NK-92 (cell line): ENCODE measurements around the gene CCDC167.

ENCODE experiments used
- DNase-seq: peaks from one replicate; lab custom pipeline; 2025; ENCODE audit not compliant: unreplicated experiment; lab: John Stamatoyannopoulos, UW

Gene CCDC167

DNA sequence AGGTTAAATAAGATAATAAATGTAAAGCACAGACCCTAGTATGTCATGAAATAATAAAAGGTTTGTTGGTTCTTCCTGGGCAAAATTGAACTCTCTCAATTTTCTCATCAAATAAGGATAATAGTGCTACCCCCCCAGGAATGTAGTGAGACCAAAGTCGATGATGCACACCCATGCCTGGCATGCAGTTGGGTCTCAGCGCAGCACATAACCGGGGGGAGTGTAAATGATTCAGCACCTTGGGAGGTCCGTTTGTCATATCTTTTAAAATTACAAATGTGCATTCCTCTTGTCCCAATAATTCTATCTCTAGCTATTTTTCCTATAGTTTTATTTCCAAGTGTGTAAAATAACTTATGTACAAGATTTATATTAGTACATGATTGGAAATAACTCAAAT is 31.3 kb upstream of the CCDC167 start:
- no peak for DNase-seq

GRCh38 chr6:37530297-37530696 is 30.6 kb upstream of the CCDC167 start:
- no peak for DNase-seq

GRCh38 chr6:37528541-37528940 is 28.8 kb upstream of the CCDC167 start:
- no peak for DNase-seq

DNA sequence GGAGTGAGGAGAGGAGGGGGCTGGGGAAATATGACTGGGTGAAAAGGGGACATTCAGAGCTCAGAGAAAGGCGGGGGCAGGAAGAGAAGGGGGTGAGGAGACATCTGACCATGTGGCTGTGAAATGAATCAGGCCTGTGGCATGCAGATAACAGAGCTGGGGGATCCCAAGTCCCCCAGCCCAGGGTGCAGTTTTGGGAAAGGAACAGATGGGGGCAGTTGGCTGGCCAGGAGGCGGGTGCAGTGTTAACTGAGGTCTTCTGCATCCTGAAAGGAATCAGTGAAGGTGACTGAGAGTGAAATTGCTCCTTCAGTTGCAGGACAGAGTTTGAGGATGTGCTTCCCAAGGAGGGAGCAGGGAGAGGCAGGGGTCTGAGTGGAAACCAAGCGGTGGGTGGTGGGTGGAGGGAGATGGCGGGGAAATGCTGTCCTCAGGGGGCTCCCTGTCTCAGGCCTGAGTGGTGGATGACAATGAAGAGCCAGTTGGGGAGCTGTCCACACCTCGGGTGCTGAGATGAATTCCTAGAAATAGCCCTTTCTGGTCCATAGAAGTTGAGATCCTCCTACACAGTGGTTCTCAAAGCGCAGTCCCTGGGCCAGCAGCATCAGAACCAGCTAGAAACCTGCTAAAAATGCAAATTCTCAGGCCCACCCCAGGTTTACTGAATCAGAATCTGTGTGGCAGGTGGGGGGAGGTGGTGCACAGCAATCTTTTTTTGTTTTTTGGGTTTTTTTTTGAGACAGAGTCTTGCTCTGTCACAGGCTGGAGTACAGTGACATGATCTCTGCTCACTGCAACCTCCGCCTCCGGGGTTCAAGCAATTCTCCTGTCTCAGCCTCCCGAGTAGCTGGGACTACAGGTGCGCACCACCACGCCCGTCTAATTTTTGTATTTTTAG is 26.0 kb upstream of the CCDC167 start:
- no peak for DNase-seq

GRCh38 chr6:37524970-37525318 is 25.3 kb upstream of the CCDC167 start:
- DNase-seq: no peak

DNA sequence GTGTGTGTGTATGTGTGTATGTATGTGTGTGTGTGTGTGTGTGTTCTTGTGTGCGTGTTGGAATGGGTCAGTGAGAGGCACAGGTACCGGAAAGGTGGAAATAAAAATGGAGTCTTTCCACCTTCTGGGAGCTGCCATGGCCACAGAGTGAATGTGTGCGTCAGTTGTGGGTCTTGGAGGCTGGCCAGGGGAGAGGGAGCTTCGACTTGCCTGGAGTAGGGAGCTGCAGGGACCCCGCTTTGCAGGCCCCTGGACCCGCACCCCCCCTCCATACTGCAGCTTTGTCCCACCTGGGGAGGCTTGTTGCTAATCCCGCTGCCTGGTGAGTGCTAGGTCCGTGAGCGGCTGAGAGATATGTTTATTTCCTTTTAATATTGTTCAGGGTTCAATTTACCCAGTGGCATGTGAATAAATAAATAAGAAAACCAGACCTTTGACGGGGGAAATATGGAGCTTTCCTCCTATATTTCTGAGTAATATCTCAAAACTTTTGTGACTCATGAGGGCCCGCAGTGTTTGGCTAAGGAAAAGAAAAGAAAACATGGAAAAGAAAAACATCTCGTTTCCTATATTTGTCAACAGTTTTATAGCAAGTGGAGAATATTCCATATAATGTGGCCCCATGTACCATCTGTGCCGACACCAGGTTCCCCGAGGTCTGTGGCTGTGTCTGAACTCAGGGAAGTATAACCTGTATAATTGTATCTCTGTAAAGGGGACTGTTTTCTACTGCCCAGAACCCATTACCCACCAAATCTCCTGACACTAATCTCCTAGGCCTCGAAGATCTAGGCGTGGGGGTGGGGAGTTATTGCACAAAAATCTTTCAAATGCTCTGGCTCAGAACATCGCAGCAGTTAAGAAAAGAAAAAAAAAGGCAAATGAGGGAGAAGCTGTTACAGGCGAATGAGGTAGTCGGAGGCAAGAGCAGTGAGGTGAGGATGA is 24.6 kb upstream of the CCDC167 start:
- DNase-seq: no peak

- no peak for DNase-seq
These were observed 23.7 kb upstream of the CCDC167 start for GRCh38 chr6:37523412-37523811.

DNA sequence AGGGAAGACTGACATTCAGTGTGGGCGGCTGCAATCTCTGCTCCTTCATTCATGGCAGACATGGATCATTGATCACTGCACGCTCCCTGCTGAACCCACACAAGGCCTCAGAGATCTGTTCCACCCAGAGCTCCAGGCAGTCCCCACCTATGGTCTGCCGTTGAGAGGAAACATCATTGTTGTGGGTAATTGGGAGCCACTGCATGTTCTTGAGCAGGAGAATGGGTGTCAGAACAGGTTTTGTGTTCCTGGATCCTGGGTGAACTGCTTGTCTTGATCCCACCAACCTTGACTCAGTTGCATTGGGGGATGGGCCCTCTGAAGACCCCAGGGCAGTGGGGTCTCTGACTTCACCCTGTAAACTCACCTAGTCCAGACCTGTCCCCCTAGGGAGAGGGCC is 23.1 kb upstream of the CCDC167 start:
- no peak for DNase-seq

DNA sequence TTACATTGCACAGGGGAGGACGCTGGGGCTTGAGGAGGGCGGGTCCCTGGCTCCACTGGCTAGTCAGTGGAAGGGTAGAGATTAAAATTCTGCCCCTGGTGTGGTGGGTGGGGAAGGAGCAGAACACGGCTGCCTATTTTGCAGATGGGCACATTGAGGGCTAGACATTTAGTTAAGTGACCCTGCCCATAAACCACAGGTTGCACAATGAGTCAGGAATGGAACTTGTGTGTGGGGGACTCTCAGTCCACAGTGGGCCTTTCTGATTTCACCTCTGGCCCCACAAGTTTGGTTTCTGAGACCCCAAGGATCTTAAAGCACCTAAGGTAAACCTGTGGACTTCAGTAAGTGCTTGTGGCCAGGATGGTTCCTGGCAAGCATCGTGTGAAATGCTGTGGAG is 22.0 kb upstream of the CCDC167 start:
- DNase-seq: no peak

- DNase-seq: no peak
These were observed 21.2 kb upstream of the CCDC167 start for GRCh38 chr6:37520926-37521325.

GRCh38 chr6:37519461-37519860 is 19.8 kb upstream of the CCDC167 start:
- no peak for DNase-seq

- DNase-seq: no peak
These were observed 18.4 kb upstream of the CCDC167 start for GRCh38 chr6:37518116-37518515.

- peak; percentile 36 for DNase-seq
These were observed 17.7 kb upstream of the CCDC167 start for GRCh38 chr6:37517411-37517812.

DNA sequence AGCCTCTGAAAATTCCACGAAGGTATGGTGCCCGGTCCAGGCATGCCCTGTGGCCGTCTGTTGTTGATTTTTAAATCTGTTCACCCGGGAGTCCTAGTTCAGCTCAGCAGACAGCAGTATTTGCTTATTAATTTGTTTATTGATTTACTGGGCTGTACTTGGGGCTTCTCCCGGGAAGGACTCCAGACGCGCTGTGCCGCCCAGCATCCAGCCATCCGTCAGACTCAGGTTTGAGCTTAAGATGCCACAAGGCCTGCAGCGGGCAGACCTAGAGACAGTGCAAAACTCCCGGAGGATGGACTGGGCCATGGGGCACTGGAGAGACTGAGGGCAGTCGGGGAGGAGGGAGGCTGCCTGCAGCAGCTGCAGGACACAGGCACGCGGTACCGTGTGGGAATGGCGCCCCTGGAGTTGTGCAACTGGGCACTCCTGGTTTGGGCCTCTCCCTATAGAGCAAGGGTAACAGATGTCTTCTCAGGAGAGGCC is 17.3 kb upstream of the CCDC167 start:
- DNase-seq: no peak

- DNase-seq: peak; percentile 61
These were observed 16.6 kb upstream of the CCDC167 start for GRCh38 chr6:37516076-37516919.

DNA sequence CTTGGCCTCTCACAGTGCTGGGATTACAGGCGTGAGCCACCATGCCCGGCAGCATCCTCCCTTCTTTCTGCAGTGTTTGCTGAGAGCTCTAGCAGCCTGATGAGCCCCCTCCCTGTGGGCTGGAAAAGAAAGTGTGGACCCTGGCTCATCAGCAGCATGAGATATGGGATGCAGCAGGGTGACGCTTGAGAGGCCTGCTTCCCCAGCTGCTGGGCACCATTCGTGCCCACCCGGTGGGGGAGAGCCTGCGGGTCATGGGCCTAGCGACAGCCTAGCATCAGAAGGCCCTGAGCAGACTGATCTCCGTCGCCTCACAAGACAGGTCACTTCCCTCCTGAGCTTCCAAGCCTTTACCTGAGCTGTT is 16.0 kb upstream of the CCDC167 start:
- no peak for DNase-seq

GRCh38 chr6:37514837-37515236 is 15.1 kb upstream of the CCDC167 start:
- no peak for DNase-seq

DNA sequence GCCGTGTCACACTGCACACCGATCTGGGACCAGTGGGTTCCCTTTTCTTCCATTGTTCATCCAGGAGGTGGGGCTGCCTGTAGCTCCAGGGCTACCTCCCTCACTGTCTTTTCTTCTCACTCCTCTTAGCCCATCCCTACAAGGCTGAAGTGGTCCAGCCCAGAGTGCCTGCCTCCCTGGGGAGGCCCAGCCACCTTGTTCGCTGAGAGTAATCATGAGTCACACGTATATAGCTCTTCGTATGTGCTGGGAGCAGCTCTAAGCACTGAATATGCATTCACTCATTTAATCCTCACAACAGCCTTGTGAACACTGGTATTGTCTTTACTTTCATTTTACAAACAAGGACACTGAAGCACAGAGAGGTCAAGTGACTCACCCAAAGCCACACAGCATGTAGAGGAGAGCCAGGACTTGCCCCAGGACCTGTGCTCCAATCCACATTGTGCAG is 14.7 kb upstream of the CCDC167 start:
- DNase-seq: no peak

DNA sequence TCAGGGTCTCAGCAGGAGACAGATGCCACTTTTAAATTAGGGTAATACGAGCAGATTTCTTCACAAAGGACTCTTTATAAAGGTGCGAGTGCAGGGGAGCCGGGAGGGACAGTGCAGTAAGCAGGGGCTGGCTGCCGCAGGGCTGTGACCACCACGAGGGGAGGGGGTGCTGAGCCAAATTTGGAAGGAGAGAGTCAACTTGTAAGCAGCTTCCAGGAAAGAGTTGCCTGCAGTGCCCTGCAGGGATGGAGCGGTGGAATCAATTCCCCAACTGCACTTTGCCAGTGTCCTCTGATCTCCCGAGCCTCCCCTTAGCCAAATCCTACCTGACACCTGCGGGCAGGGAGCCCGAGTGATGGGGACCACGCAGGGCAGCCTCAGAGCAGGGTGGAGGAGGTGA is 13.9 kb upstream of the CCDC167 start:
- DNase-seq: no peak

- no peak for DNase-seq
These were observed 13.5 kb upstream of the CCDC167 start for GRCh38 chr6:37513155-37513554.
